TTC549 (cell line): ENCODE results near the gene ZNF778.
"Not testable (repeated sequence)": the region's sequence is repeated elsewhere in the genome, so short reads cannot be mapped to it uniquely, and the experiment has no call there.

Experiments used
- FAIRE-seq: peaks from 2 replicates; lab custom pipeline; 2012; peaks lifted over from hg19 to GRCh38; lab: Jason Lieb, UNC

ZNF778 gene

DNA sequence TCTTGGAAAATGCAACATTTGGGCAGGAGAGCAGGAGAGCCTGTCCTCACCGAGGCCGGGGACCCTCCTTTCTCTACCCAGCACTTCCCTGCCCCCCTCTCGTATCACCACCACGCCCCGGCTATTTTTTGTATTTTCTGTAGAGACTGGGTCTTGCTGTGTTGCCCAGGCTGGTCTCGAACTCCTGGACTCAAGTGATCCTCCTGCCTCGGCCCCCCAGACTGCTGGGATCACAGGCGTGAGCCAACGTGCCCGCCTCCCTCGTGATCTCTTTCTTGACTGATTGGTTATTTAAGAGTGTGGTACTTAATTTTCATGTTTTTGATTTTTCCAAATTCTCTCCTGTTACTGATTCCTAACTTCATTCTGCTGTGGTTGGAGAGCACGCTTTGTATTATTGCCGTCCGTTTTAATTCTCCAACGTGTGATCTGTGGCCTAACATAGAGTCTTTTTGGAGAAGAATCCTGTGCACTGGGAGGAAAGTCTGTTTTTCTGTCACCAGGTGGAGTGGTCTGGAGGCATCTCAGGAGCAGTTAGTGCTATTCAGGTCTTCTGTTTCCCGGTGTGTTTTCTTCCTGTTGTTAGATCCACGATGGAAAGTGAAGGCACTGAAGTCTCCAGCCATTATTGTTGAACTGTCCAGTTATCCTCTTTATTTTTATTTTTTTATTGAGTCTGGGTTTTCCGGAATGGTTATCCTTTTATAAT lies 40.4 kb downstream of the ZNF778 start:
- FAIRE-seq = no peak

- not testable (repeated sequence) for FAIRE-seq
Measured at GRCh38 chr16:89259901-89260300, 42.4 kb downstream of the ZNF778 start.

DNA sequence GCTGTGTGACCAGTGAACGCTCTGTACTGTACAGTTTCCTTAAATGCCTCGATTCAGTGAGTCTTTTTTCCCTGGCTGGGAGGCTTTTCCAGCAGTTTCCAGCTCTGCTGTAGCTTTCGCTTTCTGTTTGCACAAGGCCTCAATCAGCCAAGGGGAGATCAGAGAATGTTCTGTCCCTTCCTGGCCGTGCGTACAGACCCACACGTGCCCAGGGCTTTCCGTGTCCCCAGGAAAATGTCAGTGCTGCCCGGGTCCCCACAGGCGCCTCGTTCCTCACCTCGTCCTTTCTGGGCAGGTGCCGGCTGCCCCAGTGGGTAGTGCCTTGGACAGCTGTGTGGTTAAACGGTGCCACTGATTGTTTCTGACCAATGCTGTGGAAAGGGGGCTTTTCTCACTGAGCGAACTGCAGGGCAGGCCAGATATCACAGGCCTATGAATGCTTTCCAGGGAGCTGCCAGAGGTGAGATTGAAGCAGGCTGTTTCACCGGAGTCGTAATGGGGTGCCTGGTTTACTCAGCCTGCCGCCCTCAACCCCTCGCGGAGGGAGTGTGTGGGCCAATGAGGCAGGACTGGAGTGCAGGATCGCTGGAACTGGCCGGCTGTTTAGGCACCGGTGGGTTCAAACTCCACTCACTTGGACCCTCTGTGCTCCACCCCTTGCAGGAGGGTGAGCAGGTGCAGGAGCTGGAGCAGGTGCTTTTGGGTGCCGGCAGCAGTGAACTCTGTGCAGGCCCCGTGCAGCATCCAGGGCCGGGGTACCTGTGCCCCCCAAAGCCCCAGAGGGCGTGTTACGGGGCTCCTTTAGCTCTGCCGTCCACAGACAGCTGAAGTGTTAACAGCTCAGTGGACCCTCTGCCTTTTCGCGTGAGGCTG lies 44.4 kb downstream of the ZNF778 start:
- no peak for FAIRE-seq

GRCh38 chr16:89264800-89265550 lies 47.5 kb downstream of the ZNF778 start:
- FAIRE-seq = no peak

DNA sequence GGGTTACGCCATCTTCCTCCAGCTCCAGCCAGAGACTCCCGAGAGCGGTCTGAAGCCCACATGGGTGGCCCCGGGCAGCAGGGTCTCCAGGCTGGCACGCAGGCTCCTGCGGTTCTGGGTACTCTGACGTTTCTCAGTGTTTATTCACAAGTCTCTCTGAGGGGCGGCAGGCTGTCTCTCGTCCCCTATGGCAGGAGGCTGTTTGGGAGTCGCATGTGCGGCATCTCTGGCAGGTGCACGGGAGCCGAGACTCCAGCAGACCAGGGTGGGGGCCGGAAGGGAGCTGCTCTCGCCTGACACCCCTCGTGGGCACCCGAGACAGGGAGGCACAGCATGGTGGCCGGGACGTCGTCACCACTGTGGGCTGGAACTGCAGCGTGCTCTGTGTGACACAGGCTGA lies 48.1 kb downstream of the ZNF778 start:
- FAIRE-seq = no peak

- no peak for FAIRE-seq
Measured at GRCh38 chr16:89266521-89267134, 49.1 kb downstream of the ZNF778 start.

GRCh38 chr16:89267746-89268145 lies 50.2 kb downstream of the ZNF778 start:
- not testable (repeated sequence) for FAIRE-seq

DNA sequence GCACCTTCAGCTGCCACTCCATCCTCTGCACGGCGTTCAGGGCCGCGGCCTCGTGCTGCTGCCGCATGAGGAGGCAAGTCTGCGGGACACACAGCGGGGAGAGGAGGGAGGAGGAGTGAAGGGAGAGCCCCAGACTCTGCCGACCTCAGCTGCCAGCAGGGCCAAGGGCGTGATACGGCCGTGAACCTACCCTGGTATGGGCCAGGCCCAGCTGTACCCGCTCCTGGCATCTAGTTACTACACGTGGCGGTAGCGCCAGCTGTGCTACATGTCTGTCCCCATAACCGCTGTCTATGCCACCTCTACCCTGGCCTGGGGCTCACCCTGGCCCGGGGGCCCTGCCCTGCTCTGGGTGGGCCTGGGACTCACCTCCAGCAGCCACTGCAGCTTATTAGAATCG lies 51.1 kb downstream of the ZNF778 start:
- no peak for FAIRE-seq

DNA sequence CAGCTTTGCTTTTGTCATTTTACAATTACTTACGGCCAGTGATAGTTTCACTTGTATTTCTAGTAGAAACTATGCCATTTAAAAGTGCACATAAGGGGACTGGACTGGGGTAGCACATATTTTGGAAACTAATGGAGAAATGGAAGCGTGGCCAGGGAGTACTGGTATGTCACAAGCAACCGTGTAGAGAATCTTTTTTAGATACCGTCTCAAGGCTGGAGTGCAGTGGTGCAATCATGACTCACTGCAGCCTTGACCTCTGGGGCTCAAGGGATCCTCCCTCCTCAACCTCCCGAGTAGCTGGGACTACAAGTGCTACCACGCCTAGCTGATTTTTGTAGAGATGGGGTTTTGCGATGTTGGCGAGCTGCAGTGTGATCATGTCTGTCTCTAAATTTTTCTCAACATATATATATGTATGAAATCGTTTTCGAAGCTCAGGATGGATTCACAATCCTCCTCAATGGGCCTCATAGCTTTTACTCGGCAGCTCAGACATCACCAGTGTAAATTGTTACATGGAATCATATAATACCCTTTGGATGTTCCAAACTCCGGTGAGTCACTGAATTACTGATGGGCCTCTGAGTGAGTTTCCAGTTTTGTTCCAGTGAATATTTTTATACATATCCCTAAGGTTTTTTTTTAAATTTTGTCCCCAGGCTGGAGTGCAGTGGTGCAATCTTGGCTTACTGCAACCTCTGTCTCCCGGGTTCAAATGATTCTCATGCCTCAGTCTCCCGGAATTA lies 51.7 kb downstream of the ZNF778 start:
- no peak for FAIRE-seq

GRCh38 chr16:89269805-89270665 lies 52.5 kb downstream of the ZNF778 start:
- FAIRE-seq = no peak

DNA sequence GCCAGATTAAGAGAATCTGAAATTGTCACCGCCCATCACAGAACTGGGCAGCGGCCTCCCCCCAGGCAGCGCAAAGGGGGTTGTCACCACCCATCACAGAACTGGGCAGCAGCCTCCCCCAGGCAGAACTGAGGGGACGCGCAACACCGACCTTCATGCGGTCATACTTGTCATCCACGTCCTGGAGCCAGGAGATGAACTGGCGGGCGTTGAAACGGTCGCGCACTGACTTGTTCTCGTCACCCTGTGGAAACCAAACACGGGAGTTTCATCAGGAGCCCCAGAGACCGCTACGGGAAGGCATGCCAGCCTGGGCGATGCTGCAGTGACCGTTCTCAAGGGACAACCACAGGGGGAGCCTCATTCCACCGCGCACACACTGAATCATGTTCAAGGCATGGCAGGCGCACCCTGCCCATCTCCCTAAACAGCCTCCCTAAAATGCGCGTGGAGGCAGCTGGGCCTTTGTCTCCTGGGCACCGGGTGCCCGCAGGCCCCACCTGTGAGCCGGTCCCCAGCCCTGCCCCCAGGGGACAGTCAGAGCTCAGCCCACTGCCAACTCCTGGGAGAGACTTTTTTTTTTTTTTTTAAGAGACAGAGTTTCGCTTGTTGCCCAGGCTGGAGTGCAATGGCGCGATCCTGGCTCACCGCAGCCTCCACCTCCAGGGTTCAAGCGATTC lies 53.3 kb downstream of the ZNF778 start:
- FAIRE-seq = no peak

DNA sequence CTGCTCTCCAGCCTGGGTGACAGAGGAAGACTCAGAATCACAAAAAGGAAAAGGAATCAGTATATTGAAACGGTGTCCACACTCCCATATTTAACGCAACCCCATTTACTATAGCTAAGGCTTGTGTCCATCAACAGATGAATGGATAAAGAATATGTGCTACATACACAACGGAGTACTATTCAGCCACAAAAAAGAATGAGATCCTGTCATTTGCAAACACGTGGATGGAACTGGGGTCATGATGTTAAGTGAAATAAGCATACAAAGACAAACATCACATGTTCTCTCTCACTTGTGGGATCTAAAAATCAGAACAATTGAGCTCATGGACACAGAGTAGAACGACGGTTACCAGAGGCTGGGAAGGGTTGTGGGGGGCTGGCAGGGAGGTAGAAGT lies 55.1 kb downstream of the ZNF778 start:
- FAIRE-seq = no peak

DNA sequence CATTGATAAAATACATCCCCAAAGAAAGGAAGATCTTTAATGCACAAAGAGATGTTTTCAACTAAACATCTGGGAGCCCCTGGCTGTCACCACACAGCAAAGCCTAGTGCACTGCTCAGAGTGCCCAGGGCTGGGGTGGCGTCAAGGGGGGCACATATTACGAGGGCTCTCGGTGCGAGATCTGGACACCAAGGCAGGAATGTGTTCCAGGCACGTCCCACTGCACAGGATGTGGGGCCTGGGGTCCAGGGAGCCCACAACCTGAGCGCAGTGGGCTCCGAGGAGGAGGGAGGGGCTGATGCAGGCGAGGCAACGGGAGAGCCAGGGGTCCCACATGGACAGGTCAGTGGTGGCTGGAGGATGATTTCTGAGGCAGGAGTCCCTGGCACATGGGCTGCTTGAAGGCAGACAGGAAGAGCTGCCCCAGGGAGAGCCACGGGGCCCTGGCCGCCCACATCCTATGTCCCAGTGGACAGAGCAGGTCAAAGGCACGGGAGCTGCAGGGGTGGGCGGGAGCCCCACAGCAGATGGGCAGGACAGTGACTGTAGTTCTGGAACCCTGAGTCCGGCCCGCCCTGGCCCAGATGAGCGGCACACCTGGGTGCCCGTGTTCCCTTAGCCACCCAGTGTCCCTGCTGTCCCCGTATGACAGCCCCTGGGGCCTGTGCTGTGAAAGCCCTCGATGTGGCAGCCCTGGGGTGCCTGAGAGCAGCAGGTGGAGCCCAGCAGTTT lies 56.4 kb downstream of the ZNF778 start:
- no peak for FAIRE-seq

DNA sequence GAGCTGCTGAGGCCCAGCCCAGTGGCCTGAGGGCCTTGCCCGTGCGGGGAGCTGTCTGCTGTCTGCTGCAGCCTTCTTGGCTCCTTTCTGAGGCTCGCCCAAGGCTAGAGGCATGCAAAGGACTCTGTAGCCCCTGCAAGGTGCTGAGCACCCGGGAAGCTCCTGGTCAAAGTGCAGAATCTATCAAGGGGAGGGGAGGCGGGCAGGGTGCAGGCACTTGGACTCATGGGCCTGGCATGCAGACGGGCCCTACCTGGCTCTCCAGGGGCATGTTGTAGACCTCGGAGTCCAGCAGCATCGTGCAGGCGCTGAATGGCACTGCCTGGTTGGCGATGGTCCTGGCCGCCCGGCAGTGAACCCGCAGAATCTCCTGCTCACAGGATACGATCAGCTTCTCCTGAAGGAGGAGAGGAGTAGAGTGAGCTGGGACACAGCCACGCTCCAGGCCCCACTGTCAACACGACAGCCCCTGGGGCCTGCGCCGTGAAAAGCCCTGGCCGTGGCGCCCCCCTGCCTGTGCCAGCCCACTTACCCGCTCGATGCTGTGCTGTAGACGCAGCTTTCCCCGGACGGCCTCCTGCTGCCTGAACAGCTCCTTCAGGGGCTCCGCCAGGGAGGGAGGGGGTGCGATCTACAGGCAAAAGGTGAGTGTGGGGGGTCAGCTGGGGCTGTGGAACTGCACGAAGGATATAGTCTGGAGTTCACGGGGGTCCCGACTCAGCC lies 57.2 kb downstream of the ZNF778 start:
- no peak for FAIRE-seq

- FAIRE-seq = no peak
Measured at GRCh38 chr16:89275284-89275584, 57.7 kb downstream of the ZNF778 start.

- FAIRE-seq = no peak
Measured at GRCh38 chr16:89275837-89276720, 58.6 kb downstream of the ZNF778 start.

GRCh38 chr16:89277049-89277448 lies 59.5 kb downstream of the ZNF778 start:
- FAIRE-seq = no peak
